MM.1S (cell line): ENCODE measurements around the gene SESN2.

Experiments
- CTCF ChIP-seq: fragments of 300-600 bp; sonication (generic); IDR thresholded peaks from 2 replicates; pipeline ENCODE4 v1.5.1; 2016; ENCODE audit warnings: antibody characterized with exemption, low read length, mixed read lengths
- EZH2 ChIP-seq: fragments of 300-600 bp; sonication (generic); optimal IDR thresholded peaks from 2 replicates; pipeline ENCODE3; 2017; ENCODE audit warnings: low read depth, mild to moderate bottlenecking, antibody characterized with exemption, low read length, mixed read lengths
- EZH2phosphoT487 ChIP-seq: fragments of 300-600 bp; sonication (generic); IDR thresholded peaks from 2 replicates; pipeline ENCODE4 v1.6.1; 2018; ENCODE audit warnings: antibody characterized with exemption, low read length

- TF ChIP-seq EZH2phosphoT487 (no peak), EZH2 (no peak), CTCF (no peak)
Measured at GRCh38 chr1:28326515-28326914, 67.2 kb downstream of the SESN2 start.
